ENCODE measurements around the gene PRM1. TPM values are rescaled to one million over a fixed set of nuclear protein-coding genes. Genes with fewer than 3 reads are reported as not detected.

Gene PRM1
- total and polyA plus RNA-seq, 2 of the 13 experiments (the other 11 are each of a cell fraction or from before 2014, with no cell fraction given): not detected

GRCh38 chr16:11260596-11260966, 20.5 kb downstream of the PRM1 start (continued):
- TF ChIP-seq ZNF280D (CRISPR knock-in tag; IDR thresholded peaks at IDR 0.05) (no peak), DBP (CRISPR knock-in tag; IDR thresholded peaks at IDR 0.05; ENCODE audit: not compliant biosample characterization) (no peak), PHF8 (CRISPR knock-in tag; IDR thresholded peaks at IDR 0.05) (no peak), ZFP91 (CRISPR knock-in tag; IDR thresholded peaks at IDR 0.05; ENCODE audit: borderline replicate concordance) (0 out of 2 replicates have a peak, but pooled peaks have one; percentile 9), ZNF577 (CRISPR knock-in tag; IDR thresholded peaks at IDR 0.05; ENCODE audit: borderline replicate concordance, low read depth) (no peak), FOSL2 (CRISPR knock-in tag; IDR thresholded peaks at IDR 0.05) (no peak), CREBL2 (CRISPR knock-in tag; IDR thresholded peaks at IDR 0.05; ENCODE audit: borderline replicate concordance) (no peak), ZNF354B (CRISPR knock-in tag; IDR thresholded peaks at IDR 0.05) (no peak), DR1 (CRISPR knock-in tag; IDR thresholded peaks at IDR 0.05) (no peak), BORCS8-MEF2B (CRISPR knock-in tag; IDR thresholded peaks at IDR 0.05) (no peak; the same call in 1 of the 2 replicates), CCDC6 (CRISPR knock-in tag; IDR thresholded peaks at IDR 0.05) (no peak), TAF1 (CRISPR knock-in tag; IDR thresholded peaks at IDR 0.05) (no peak), ZNF331 (CRISPR knock-in tag; IDR thresholded peaks at IDR 0.05) (0 out of 2 replicates have a peak, but pooled peaks have one; percentile 30)
